GM10248 (cell line): Measurements from ENCODE around the gene SLC34A3.

Source experiments
- CTCF ChIA-PET: fragments of 300-600 bp; sonication (Branson Sonifier 250); formaldehyde crosslinking; extraction: SDS; loops from one replicate; lab custom pipeline; 2021; ENCODE audit warnings: antibody characterized with exemption; lab: Yijun Ruan, JAX
- POLR2A ChIA-PET: fragments of 350-650 bp; sonication (Branson Sonifier 250); formaldehyde crosslinking; extraction: SDS; loops from one replicate; lab custom pipeline; 2020; ENCODE audit warnings: antibody characterized with exemption; lab: Yijun Ruan, JAX
- DNase-seq: peaks from one replicate; pipeline ENCODE4 v3.0.0; 2012; ENCODE audit errors: extremely low spot score
- CTCF ChIP-seq: IDR thresholded peaks from 2 replicates; pipeline ENCODE4 v1.5.1; 2012; ENCODE audit warnings: mild to moderate bottlenecking, low read depth; ENCODE audit errors: extremely low read depth, missing control alignments, control extremely low read depth

Gene SLC34A3

GRCh38 chr9:137243626-137244485 is 13.2 kb downstream of the SLC34A3 start:
- ChIA-PET CTCF (interaction anchor here (0.6 to 2.5 kb wide), 4 partner anchors 9 to 148 kb away, joined by 3 to 10 read pairs (median 4); partner anchors contain the start of gene NELFB), POLR2A (interaction anchor here (1.0 to 6.8 kb wide), 5 partner anchors 10 to 157 kb away, joined by 3 to 124 read pairs (median 4); partner anchors contain the start of genes MAN1B1, NELFB and STPG3)
- TF ChIP-seq CTCF, result no peak
- no peak for DNase-seq

GRCh38 chr9:137244486-137245449 is 14.1 kb downstream of the SLC34A3 start:
- CTCF ChIA-PET, result interaction anchor here (1.1 to 1.9 kb wide), 4 partner anchors 8 to 149 kb away, joined by 3 to 10 read pairs (median 4); no protein-coding TSS in a partner anchor
- TF ChIP-seq CTCF, result no peak
- DNase-seq, result no peak
- POLR2A ChIA-PET, result interaction anchor here (0.5 to 6.8 kb wide), 6 partner anchors 9 to 329 kb away, joined by 3 to 124 read pairs (median 4); partner anchors contain the start of genes NELFB and STPG3

- DNase-seq, result no peak
- POLR2A ChIA-PET, result interaction anchor here (0.7 to 6.8 kb wide), 4 partner anchors 8 to 311 kb away, joined by 3 to 124 read pairs (median 4); partner anchors contain the start of genes NELFB and STPG3
- CTCF ChIA-PET, result interaction anchor here (1.1 to 1.9 kb wide), 3 partner anchors 9 to 57 kb away, joined by 3 to 10 read pairs (median 5); partner anchors contain the start of genes ANAPC2 and SSNA1
- no peak for TF ChIP-seq CTCF
These were observed 15.0 kb downstream of the SLC34A3 start for GRCh38 chr9:137245450-137246421.

GRCh38 chr9:137247135-137247915 is 16.6 kb downstream of the SLC34A3 start:
- no peak for TF ChIP-seq CTCF
- no peak for DNase-seq
- CTCF ChIA-PET, result interaction anchor here (1.1 to 3.8 kb wide), 4 partner anchors 9 to 59 kb away, joined by 3 to 17 read pairs (median 6); partner anchors contain the start of genes ANAPC2 and SSNA1
- POLR2A ChIA-PET, result interaction anchor here (1.5 to 1.6 kb wide), 2 partner anchors 55 to 161 kb away, joined by 3 to 7 read pairs; partner anchors contain the start of genes MAN1B1 and NRARP

- ChIA-PET POLR2A (interaction anchor here (1.5 to 1.6 kb wide), 2 partner anchors 55 to 161 kb away, joined by 3 to 7 read pairs; partner anchors contain the start of genes MAN1B1 and NRARP), CTCF (interaction anchor here (1.9 to 3.8 kb wide), 2 partner anchors 11 to 14 kb away, joined by 6 to 17 read pairs; no protein-coding TSS in a partner anchor)
- TF ChIP-seq CTCF, result no peak
- DNase-seq, result no peak
These were observed 17.1 kb downstream of the SLC34A3 start for GRCh38 chr9:137247916-137248175.
